ENCODE results near the gene OCEL1.
A peak's percentile ranks its signal among the peaks of the same experiment; 100 is the strongest.
"Not testable (repeated sequence)": the region's sequence is repeated elsewhere in the genome, so short reads cannot be mapped to it uniquely, and the experiment has no call there.

OCEL1 gene

GRCh38 chr19:17226002-17226933 lies at the start of gene OCEL1:
Gene OCEL1, plus strand, starts transcription at chr19:17226226. Its CDS starts 22 bp downstream, at chr19:17226248.
- DNase-seq (ENCODE audit: low spot score): peak; percentile 95

- DNase-seq (ENCODE audit: low spot score): no peak
Observed at GRCh38 chr19:17178291-17178690, 47.7 kb upstream of the OCEL1 start.

GRCh38 chr19:17180997-17181702 lies 44.9 kb upstream of the OCEL1 start:
- DNase-seq (ENCODE audit: low spot score): no peak

GRCh38 chr19:17183271-17183761 lies 42.7 kb upstream of the OCEL1 start:
- peak; percentile 13 for DNase-seq (ENCODE audit: low spot score)

- peak; percentile 22 for DNase-seq (ENCODE audit: low spot score)
Observed at GRCh38 chr19:17183858-17184321, 42.1 kb upstream of the OCEL1 start.

- DNase-seq (ENCODE audit: low spot score): peak; percentile 71
Observed at GRCh38 chr19:17184371-17184841, 41.6 kb upstream of the OCEL1 start.

- no peak for DNase-seq (ENCODE audit: low spot score)
Observed at GRCh38 chr19:17185590-17185989, 40.4 kb upstream of the OCEL1 start.

- not testable (repeated sequence) for DNase-seq (ENCODE audit: low spot score)
Observed at GRCh38 chr19:17191736-17192135, 34.3 kb upstream of the OCEL1 start.

- no peak for DNase-seq (ENCODE audit: low spot score)
Observed at GRCh38 chr19:17192751-17193150, 33.3 kb upstream of the OCEL1 start.

GRCh38 chr19:17194608-17195007 lies 31.4 kb upstream of the OCEL1 start:
- DNase-seq (ENCODE audit: low spot score): no peak

GRCh38 chr19:17195106-17195505 lies 30.9 kb upstream of the OCEL1 start:
- no peak for DNase-seq (ENCODE audit: low spot score)

GRCh38 chr19:17196610-17197009 lies 29.4 kb upstream of the OCEL1 start:
- DNase-seq (ENCODE audit: low spot score): no peak

GRCh38 chr19:17197666-17198065 lies 28.4 kb upstream of the OCEL1 start:
- DNase-seq (ENCODE audit: low spot score): no peak

GRCh38 chr19:17200408-17201079 lies 25.5 kb upstream of the OCEL1 start:
- no peak for DNase-seq (ENCODE audit: low spot score)

GRCh38 chr19:17202249-17202648 lies 23.8 kb upstream of the OCEL1 start:
- DNase-seq (ENCODE audit: low spot score): no peak

- no peak for DNase-seq (ENCODE audit: low spot score)
Observed at GRCh38 chr19:17202713-17203112, 23.3 kb upstream of the OCEL1 start.

GRCh38 chr19:17205237-17206140 lies 20.5 kb upstream of the OCEL1 start:
- peak; percentile 61 for DNase-seq (ENCODE audit: low spot score)

GRCh38 chr19:17206736-17207581 lies 19.1 kb upstream of the OCEL1 start:
- no peak for DNase-seq (ENCODE audit: low spot score)

GRCh38 chr19:17209126-17210036 lies 16.6 kb upstream of the OCEL1 start:
- DNase-seq (ENCODE audit: low spot score): no peak
